Uterus (tissue), 4 donors: ENCODE results near the gene LYRM9. TPM values are rescaled to one million over a fixed set of nuclear protein-coding genes. Genes with fewer than 3 reads are reported as not detected.

ENCODE experiments used
- DNase-seq, 2 donors: peaks; one replicate each; pipeline ENCODE4 v3.0.0-alpha.2; 2019 to 2020
- H3K27ac ChIP-seq, 2 donors: fragments of 200-600 bp; sonication (generic); 1 replicate in 1 of 2; 2 replicates in 1 of 2; pipeline ENCODE4 v1.5.1; 2016 to 2018
- H3K27me3 ChIP-seq, 2 donors: fragments of 200-600 bp; sonication (generic); one replicate each; pipeline ENCODE4 v1.5.1; 2018 to 2019; ENCODE audit warnings: control low read depth in 1 of 2
- H3K36me3 ChIP-seq, 2 donors: fragments of 200-600 bp; sonication (generic); one replicate each; pipeline ENCODE4 v1.5.1; 2019; ENCODE audit warnings: control low read depth in 1 of 2
- H3K4me1 ChIP-seq, 2 donors: fragments of 200-600 bp; sonication (generic); one replicate each; pipeline ENCODE4 v1.5.1; 2018 to 2019; ENCODE audit warnings: control low read depth in 1 of 2
- H3K4me3 ChIP-seq, 2 donors: fragments of 200-600 bp; sonication (generic); 1 replicate in 1 of 2; 2 replicates in 1 of 2; pipeline ENCODE4 v1.5.1; 2018 to 2019; ENCODE audit warnings: mild to moderate bottlenecking in 1 of 2
- H3K9me3 ChIP-seq, 2 donors: fragments of 200-600 bp; sonication (generic); one replicate each; pipeline ENCODE4 v1.5.1; 2019; ENCODE audit warnings: control low read depth in 1 of 2
- CTCF ChIP-seq, 4 experiments: fragments of 200-600 bp in 2 of 4; fragments of 450-650 bp in 2 of 4; sonication (generic) in 2 of 4; IDR thresholded peaks; one replicate each; pipeline ENCODE4 v1.5.1; 2016 to 2019; ENCODE audit warnings: antibody characterized with exemption in 4 of 4, mild to moderate bottlenecking in 2 of 4, moderate library complexity in 1 of 4
- POLR2A ChIP-seq, 2 donors: fragments of 450-650 bp; IDR thresholded peaks; one replicate each; pipeline ENCODE4 v1.6.1; 2016; ENCODE audit warnings: antibody characterized with exemption in 2 of 2, mild to moderate bottlenecking in 1 of 2, moderate library complexity in 1 of 2
- intact Hi-C: fragments of 100-400 bp; cut with DNase I; formaldehyde crosslinking; loops from one replicate; pipeline ENCODE4 v1.15.1; 2023; ENCODE audit warnings: low total_unique reads
- total RNA-seq, 4 donors: library from RNA; depleted of rRNA in 3 of 4; stranded (reverse); fragments of >200 nt in 3 of 4; gene quantifications; one replicate each; pipeline versions ENCODE4 v1.1.0 to v1.2.4, GENCODE V29; 2014 to 2023
- donor health status: DM: yes; HTN: yes; CAD: no.

LYRM9 gene
- total RNA-seq: 10 to 100 TPM in 3 of 4 donors, 1 to 10 TPM in 1; 3.3 to 31.4 (median 25.6) TPM

- Histone ChIP-seq H3K27me3 (no peaks in the 10 kb centered on the region), H3K9me3 (no peaks in the 10 kb centered on the region), H3K4me3 (peak within 1 kb of the TSS; percentile 52 to 92), H3K4me1 (no peaks in the 10 kb centered on the region), H3K27ac (peak within 1 kb of the TSS; percentile 77 to 93), H3K36me3 (no peaks in the 10 kb centered on the region)
- peak; percentile 89 to 93 for DNase-seq
- peak; percentile 76 to 96 (median 94) for TF ChIP-seq CTCF (IDR thresholded peaks at IDR 0.05)
- TF ChIP-seq POLR2A (IDR thresholded peaks at IDR 0.05): peak; percentile 57 to 79
- intact Hi-C loops: no loop called here
Measured at GRCh38 chr17:27892866-27893769, at the start of gene LYRM9. Gene LYRM9, minus strand, starts transcription at chr17:27893365. Its CDS starts 10,671 bp downstream, at chr17:27882694.

- Histone ChIP-seq H3K27ac (no peak overlapping the region), H3K36me3 (no peaks in the 10 kb centered on the region), H3K27me3 (no peaks in the 10 kb centered on the region), H3K9me3 (no peaks in the 10 kb centered on the region), H3K4me3 (no peak overlapping the region), H3K4me1 (no peaks in the 10 kb centered on the region)
- TF ChIP-seq CTCF (IDR thresholded peaks at IDR 0.05): no peak
- TF ChIP-seq POLR2A (IDR thresholded peaks at IDR 0.05): no peak
- intact Hi-C loops: no loop called here
- DNase-seq: no peak
Measured at GRCh38 chr17:27940503-27941428, 47.6 kb upstream of the LYRM9 start.

- Histone ChIP-seq H3K9me3 (no peaks in the 10 kb centered on the region), H3K4me1 (no peaks in the 10 kb centered on the region), H3K36me3 (no peaks in the 10 kb centered on the region), H3K27ac (no peak overlapping the region), H3K27me3 (no peaks in the 10 kb centered on the region), H3K4me3 (no peak overlapping the region)
- no peak for DNase-seq
- no peak for TF ChIP-seq POLR2A (IDR thresholded peaks at IDR 0.05)
- no peak for TF ChIP-seq CTCF (IDR thresholded peaks at IDR 0.05)
- intact Hi-C loops: no loop called here
Measured at GRCh38 chr17:27939474-27940465, 46.6 kb upstream of the LYRM9 start.

DNA sequence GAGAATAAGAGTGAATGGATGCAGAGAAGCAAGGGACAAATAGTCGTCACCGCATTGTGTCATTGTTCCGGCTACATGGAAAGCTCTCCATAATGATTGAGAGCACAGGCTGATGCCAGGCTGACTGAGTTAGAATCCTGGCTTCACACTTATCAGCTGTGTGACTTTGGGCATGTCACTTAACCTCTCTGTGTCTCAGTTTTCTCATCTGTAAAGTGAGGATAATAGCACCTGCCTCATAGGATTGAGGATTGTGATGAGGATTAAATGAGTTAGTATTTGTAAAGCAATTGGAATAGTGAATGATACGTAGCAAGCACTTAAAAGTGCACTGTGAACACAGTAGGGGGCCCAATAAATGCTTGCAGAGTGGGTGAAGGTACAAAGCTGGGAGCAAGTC is 45.7 kb upstream of the LYRM9 start:
- TF ChIP-seq CTCF (IDR thresholded peaks at IDR 0.05) (no peak), POLR2A (IDR thresholded peaks at IDR 0.05) (no peak)

More for the DNA sequence above, 45.7 kb upstream of the LYRM9 start:
- H3K27ac ChIP-seq: no peak overlapping the region
- no peaks in the 10 kb centered on the region for H3K36me3 ChIP-seq
- DNase-seq: no peak
- H3K4me1 ChIP-seq: no peaks in the 10 kb centered on the region
- intact Hi-C loops: no loop called here
- H3K4me3 ChIP-seq: no peak overlapping the region
- H3K9me3 ChIP-seq: no peaks in the 10 kb centered on the region
- H3K27me3 ChIP-seq: no peaks in the 10 kb centered on the region
